Cardiac fibroblast (primary cell): ENCODE results near the gene EVA1A.
"Not testable (repeated sequence)": the region's sequence is repeated elsewhere in the genome, so short reads cannot be mapped to it uniquely, and the experiment has no call there.

Source experiments
- DNase-seq, 2 donors: peaks; one replicate each; pipeline versions ENCODE4 v3.0.0 to v3.0.0-alpha.2; 2010; ENCODE audit warnings: low read depth in 2 of 2
- H3K4me3 ChIP-seq, 2 donors: replicated peaks in 1 of 2; 1 replicate in 1 of 2; 2 replicates in 1 of 2; pipeline ENCODE4 v1.5.1; 2011; ENCODE audit warnings: low read depth in 2 of 2, low read length in 2 of 2, mild to moderate bottlenecking in 2 of 2, moderate library complexity in 1 of 2
- CTCF ChIP-seq: IDR thresholded peaks from one replicate; pipeline ENCODE4 v1.5.1; 2011; ENCODE audit warnings: low read depth, mild to moderate bottlenecking, low read length, inconsistent platforms

EVA1A gene

GRCh38 chr2:75489721-75490120, 71.0 kb downstream of the EVA1A start:
- no peak overlapping the region for H3K4me3 ChIP-seq
- no peak for TF ChIP-seq CTCF
- DNase-seq: no peak

DNA sequence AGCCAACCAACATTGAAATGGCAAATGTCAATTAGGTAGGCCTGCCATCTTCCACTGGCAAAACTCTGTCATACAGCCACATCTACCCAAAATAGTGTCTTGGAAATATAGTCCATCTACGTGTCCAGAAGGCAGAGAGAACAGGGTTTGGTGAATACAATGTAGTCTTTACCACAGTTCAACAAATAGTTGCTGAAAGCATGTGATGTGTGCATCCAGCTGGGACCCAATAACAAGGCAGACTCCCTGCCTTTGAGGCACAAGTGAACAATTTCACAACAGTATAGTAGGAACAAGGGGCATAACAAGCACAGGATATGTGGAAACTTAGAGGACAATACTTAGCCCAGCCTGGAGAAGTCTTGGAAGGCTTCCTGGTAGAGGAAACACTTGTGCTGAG, 72.6 kb downstream of the EVA1A start:
- TF ChIP-seq CTCF: no peak
- no peak for DNase-seq

GRCh38 chr2:75486735-75487134, 74.0 kb downstream of the EVA1A start:
- DNase-seq, H3K4me3 ChIP-seq: not testable (repeated sequence)

More for the DNA sequence above, 72.6 kb downstream of the EVA1A start:
- H3K4me3 ChIP-seq: no peak overlapping the region

- no peak overlapping the region for H3K4me3 ChIP-seq
- no peak for DNase-seq
- TF ChIP-seq CTCF: no peak
These were observed 75.9 kb downstream of the EVA1A start for GRCh38 chr2:75484840-75485239.

GRCh38 chr2:75483878-75484277, 76.9 kb downstream of the EVA1A start:
- no peak for TF ChIP-seq CTCF
- no peak for DNase-seq

GRCh38 chr2:75482398-75482797, 78.3 kb downstream of the EVA1A start:
- DNase-seq: no peak
- no peak for TF ChIP-seq CTCF
- no peak overlapping the region for H3K4me3 ChIP-seq

More at GRCh38 chr2:75483878-75484277, 76.9 kb downstream of the EVA1A start:
- no peak overlapping the region for H3K4me3 ChIP-seq

- peak; percentile 39 to 59 for DNase-seq
- TF ChIP-seq CTCF: peak; percentile 52
- no peak overlapping the region for H3K4me3 ChIP-seq
These were observed 79.5 kb downstream of the EVA1A start for GRCh38 chr2:75480971-75481836.

DNA sequence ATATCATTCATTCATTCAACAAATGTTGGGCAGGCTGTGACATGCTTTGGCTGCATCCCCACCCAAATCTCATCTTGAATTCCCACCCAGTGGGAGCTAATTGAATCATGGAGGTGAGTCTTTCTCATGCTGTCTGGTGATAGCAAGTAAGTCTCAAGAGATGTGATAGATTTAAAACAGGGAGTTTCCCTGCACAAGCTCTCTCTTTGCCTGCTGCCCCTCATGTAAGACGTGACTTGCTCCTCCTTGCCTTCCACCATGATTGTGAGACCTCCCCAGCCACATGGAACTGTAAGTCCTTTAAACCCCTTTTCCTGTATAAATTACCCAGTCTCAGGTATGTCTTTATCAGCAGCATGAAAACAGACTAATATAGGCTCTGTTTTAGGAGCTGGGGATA, 83.0 kb downstream of the EVA1A start:
- H3K4me3 ChIP-seq, DNase-seq: not testable (repeated sequence)
